Eye (tissue), 1 donor: ENCODE data around the gene SLC12A7.

Experiments used
- DNase-seq: peaks from one replicate; pipeline ENCODE4 v3.0.0-alpha.2; 2015

Gene SLC12A7

GRCh38 chr5:1077026-1077425 is 34.8 kb downstream of the SLC12A7 start:
- DNase-seq, result no peak

GRCh38 chr5:1076406-1076805 is 35.5 kb downstream of the SLC12A7 start:
- no peak for DNase-seq

- DNase-seq, result no peak
These were observed 35.9 kb downstream of the SLC12A7 start for GRCh38 chr5:1075931-1076330.

GRCh38 chr5:1075555-1075881 is 36.3 kb downstream of the SLC12A7 start:
- DNase-seq, result no peak

- DNase-seq, result no peak
These were observed 36.9 kb downstream of the SLC12A7 start for GRCh38 chr5:1074816-1075554.

GRCh38 chr5:1074226-1074625 is 37.6 kb downstream of the SLC12A7 start:
- DNase-seq, result no peak

GRCh38 chr5:1073239-1074102 is 38.4 kb downstream of the SLC12A7 start:
- DNase-seq, result no peak

- DNase-seq, result no peak
These were observed 42.2 kb downstream of the SLC12A7 start for GRCh38 chr5:1069720-1070088.

GRCh38 chr5:1068895-1069719 is 42.8 kb downstream of the SLC12A7 start:
- no peak for DNase-seq

GRCh38 chr5:1068204-1068894 is 43.5 kb downstream of the SLC12A7 start:
- DNase-seq, result no peak

GRCh38 chr5:1067141-1068121 is 44.4 kb downstream of the SLC12A7 start:
- DNase-seq, result no peak

GRCh38 chr5:1066676-1067075 is 45.2 kb downstream of the SLC12A7 start:
- DNase-seq, result no peak

GRCh38 chr5:1065891-1066650 is 45.8 kb downstream of the SLC12A7 start:
- no peak for DNase-seq

GRCh38 chr5:1065143-1065750 is 46.6 kb downstream of the SLC12A7 start:
- DNase-seq, result no peak

- no peak for DNase-seq
These were observed 47.3 kb downstream of the SLC12A7 start for GRCh38 chr5:1064383-1065142.

- DNase-seq, result no peak
These were observed 48.0 kb downstream of the SLC12A7 start for GRCh38 chr5:1063661-1064382.

- DNase-seq, result no peak
These were observed 48.9 kb downstream of the SLC12A7 start for GRCh38 chr5:1062761-1063568.

GRCh38 chr5:1061916-1062315 is 49.9 kb downstream of the SLC12A7 start:
- no peak for DNase-seq
